ENCODE results near the gene CRY1. TPM values are rescaled to one million over a fixed set of nuclear protein-coding genes. Genes with fewer than 3 reads are reported as not detected.

The CRY1 gene
- total and polyA plus RNA-seq, 8 donors, result 3.6 to 95.1 (median 24.0) TPM

- WGBS, 5 donors, result 32 to 43% (median 35%) methylated on average over 9 of the region's 9 CpGs
- Histone ChIP-seq H3K27ac (peak overlapping the region in 3 of 5 donors; percentile 73 to 79 (median 75)), H3K27me3 (no peaks in the 10 kb centered on the region), H3K4me3 (no peak overlapping the region), H3K4me1 (peaks cover 25 to 84% (median 64%) of the 10 kb centered on the region in 4 donors), H3K36me3 (peaks cover 0 to 2% (median 0%) of the 10 kb centered on the region in 4 donors), H3K9me3 (no peaks in the 10 kb centered on the region)
- DNase-seq, result peak; percentile 69 to 75
- intact Hi-C loops (cut with DNase I; ENCODE audit: low total_unique reads), result no loop called here
- TF ChIP-seq EP300 (IDR thresholded peaks at IDR 0.05) (no peak), POLR2A (IDR thresholded peaks at IDR 0.05) (no peak), POLR2AphosphoS5 (IDR thresholded peaks at IDR 0.05) (no peak)
- TF ChIP-seq, protein P1, sequence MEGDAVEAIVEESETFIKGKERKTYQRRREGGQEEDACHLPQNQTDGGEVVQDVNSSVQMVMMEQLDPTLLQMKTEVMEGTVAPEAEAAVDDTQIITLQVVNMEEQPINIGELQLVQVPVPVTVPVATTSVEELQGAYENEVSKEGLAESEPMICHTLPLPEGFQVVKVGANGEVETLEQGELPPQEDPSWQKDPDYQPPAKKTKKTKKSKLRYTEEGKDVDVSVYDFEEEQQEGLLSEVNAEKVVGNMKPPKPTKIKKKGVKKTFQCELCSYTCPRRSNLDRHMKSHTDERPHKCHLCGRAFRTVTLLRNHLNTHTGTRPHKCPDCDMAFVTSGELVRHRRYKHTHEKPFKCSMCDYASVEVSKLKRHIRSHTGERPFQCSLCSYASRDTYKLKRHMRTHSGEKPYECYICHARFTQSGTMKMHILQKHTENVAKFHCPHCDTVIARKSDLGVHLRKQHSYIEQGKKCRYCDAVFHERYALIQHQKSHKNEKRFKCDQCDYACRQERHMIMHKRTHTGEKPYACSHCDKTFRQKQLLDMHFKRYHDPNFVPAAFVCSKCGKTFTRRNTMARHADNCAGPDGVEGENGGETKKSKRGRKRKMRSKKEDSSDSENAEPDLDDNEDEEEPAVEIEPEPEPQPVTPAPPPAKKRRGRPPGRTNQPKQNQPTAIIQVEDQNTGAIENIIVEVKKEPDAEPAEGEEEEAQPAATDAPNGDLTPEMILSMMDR (IDR thresholded peaks at IDR 0.05), result no peak
Measured at GRCh38 chr12:106978035-106978800, 115.1 kb downstream of the CRY1 start.

DNA sequence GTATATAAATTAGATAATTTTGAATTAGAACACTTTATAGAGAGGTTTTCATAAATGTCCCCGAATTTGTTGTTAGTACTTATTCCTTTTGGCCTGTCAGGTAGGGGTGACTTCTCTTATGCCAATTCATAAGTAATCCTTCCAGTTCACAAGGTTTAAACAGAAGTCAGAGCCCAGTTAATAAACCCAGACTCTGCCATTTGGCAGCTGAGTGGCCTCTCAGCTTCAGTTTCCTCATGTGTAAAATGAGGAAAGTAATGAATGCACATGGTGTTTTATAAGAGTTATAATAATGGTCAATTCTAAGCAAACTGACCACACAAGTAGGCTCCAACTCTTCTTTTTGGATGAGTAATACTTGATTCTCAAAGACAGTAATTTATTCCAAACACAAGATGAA lies 116.7 kb downstream of the CRY1 start:
- Histone ChIP-seq H3K36me3 (peaks cover 0 to 5% (median 3%) of the 10 kb centered on the region in 4 donors), H3K9me3 (no peaks in the 10 kb centered on the region), H3K4me3 (no peak overlapping the region), H3K27ac (peak overlapping the region; percentile 52 to 79 (median 73)), H3K27me3 (no peaks in the 10 kb centered on the region), H3K4me1 (peaks cover 25 to 91% (median 64%) of the 10 kb centered on the region in 4 donors)
- intact Hi-C loops (cut with DNase I; ENCODE audit: low total_unique reads), result no loop called here
- TF ChIP-seq, protein P1 (IDR thresholded peaks at IDR 0.05), result no peak
- TF ChIP-seq POLR2A (IDR thresholded peaks at IDR 0.05) (no peak), EP300 (IDR thresholded peaks at IDR 0.05) (no peak), POLR2AphosphoS5 (IDR thresholded peaks at IDR 0.05) (no peak)
- no peak for DNase-seq
- WGBS, 5 donors, result 22 to 53% (median 43%) methylated on average over 1 of the region's 1 CpG

- Histone ChIP-seq H3K4me1 (peaks cover 25 to 86% (median 61%) of the 10 kb centered on the region in 4 donors), H3K27me3 (no peaks in the 10 kb centered on the region), H3K27ac (peak overlapping the region; percentile 52 to 79 (median 73)), H3K36me3 (peaks cover 0 to 10% (median 9%) of the 10 kb centered on the region in 4 donors), H3K9me3 (no peaks in the 10 kb centered on the region), H3K4me3 (no peak overlapping the region)
- DNase-seq, result peak in 1 of 2 donors; percentile 75
- intact Hi-C loops (cut with DNase I; ENCODE audit: low total_unique reads), result no loop called here
- WGBS, 5 donors, result 50 to 68% (median 61%) methylated on average over 3 of the region's 3 CpGs
- no peak for TF ChIP-seq POLR2A (IDR thresholded peaks at IDR 0.05)
- no peak for TF ChIP-seq EP300 (IDR thresholded peaks at IDR 0.05)
- peak in 1 of 3 donors; percentile 58 for TF ChIP-seq POLR2AphosphoS5 (IDR thresholded peaks at IDR 0.05)
Measured at GRCh38 chr12:106975993-106976658, 117.2 kb downstream of the CRY1 start.

DNA sequence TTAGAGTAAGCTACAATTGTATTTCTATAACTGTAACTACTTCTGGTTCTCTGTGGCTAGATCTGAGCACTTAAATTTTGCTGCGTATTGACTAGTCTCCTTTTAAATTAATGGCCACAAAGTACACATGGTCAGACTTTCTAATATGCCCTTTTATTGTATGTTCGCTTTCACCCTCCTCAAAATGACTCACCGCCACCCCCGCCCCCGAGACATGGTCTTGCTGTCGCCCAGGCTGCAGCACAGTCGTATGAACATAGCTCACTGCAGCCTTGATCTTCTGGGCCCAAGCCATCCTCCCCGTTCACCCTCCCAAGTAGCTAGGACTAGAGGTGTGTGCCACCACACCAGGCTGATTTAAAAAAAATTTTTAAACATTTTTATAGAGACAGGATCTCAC lies 118.3 kb downstream of the CRY1 start:
- H3K9me3 ChIP-seq, result no peaks in the 10 kb centered on the region
- H3K27ac ChIP-seq, result peak overlapping the region; percentile 52 to 79 (median 73)
- WGBS, 5 donors, result 82 to 89% (median 85%) methylated on average over 8 of the region's 8 CpGs
- peaks cover 0 to 20% (median 16%) of the 10 kb centered on the region in 4 donors for H3K36me3 ChIP-seq
- TF ChIP-seq EP300 (IDR thresholded peaks at IDR 0.05) (no peak), POLR2AphosphoS5 (IDR thresholded peaks at IDR 0.05) (no peak), POLR2A (IDR thresholded peaks at IDR 0.05) (no peak)
- TF ChIP-seq, protein P1 (IDR thresholded peaks at IDR 0.05), result no peak
- DNase-seq, result no peak
- intact Hi-C loops (cut with DNase I; ENCODE audit: low total_unique reads), result no loop called here
- H3K4me3 ChIP-seq, result no peak overlapping the region
- peaks cover 25 to 77% (median 55%) of the 10 kb centered on the region in 4 donors for H3K4me1 ChIP-seq
- H3K27me3 ChIP-seq, result no peaks in the 10 kb centered on the region

Data from stomach (tissue), 9 donors.